Measurements from ENCODE around the gene TSPAN9. TPM values are rescaled to one million over a fixed set of nuclear protein-coding genes. Genes with fewer than 3 reads are reported as not detected.

The TSPAN9 gene
- total RNA-seq, 1 donor, result 8.1 TPM

GRCh38 chr12:3202096-3202495 lies 124.9 kb downstream of the TSPAN9 start:
- TF ChIP-seq, protein P1, sequence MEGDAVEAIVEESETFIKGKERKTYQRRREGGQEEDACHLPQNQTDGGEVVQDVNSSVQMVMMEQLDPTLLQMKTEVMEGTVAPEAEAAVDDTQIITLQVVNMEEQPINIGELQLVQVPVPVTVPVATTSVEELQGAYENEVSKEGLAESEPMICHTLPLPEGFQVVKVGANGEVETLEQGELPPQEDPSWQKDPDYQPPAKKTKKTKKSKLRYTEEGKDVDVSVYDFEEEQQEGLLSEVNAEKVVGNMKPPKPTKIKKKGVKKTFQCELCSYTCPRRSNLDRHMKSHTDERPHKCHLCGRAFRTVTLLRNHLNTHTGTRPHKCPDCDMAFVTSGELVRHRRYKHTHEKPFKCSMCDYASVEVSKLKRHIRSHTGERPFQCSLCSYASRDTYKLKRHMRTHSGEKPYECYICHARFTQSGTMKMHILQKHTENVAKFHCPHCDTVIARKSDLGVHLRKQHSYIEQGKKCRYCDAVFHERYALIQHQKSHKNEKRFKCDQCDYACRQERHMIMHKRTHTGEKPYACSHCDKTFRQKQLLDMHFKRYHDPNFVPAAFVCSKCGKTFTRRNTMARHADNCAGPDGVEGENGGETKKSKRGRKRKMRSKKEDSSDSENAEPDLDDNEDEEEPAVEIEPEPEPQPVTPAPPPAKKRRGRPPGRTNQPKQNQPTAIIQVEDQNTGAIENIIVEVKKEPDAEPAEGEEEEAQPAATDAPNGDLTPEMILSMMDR (IDR thresholded peaks at IDR 0.05; ENCODE audit: insufficient read depth, low read length), result no peak
- DNase-seq (ENCODE audit: low read depth), result no peak
- no peak overlapping the region for H3K4me3 ChIP-seq (ENCODE audit: low read depth, low read length)

GRCh38 chr12:3202734-3203446 lies 125.7 kb downstream of the TSPAN9 start:
- TF ChIP-seq, protein P1 (IDR thresholded peaks at IDR 0.05; ENCODE audit: insufficient read depth, low read length), result peak; percentile 97
- no peak overlapping the region for H3K4me3 ChIP-seq (ENCODE audit: low read depth, low read length)
- DNase-seq (ENCODE audit: low read depth), result peak; percentile 40

GRCh38 chr12:3203713-3204112 lies 126.5 kb downstream of the TSPAN9 start:
- TF ChIP-seq, protein P1 (IDR thresholded peaks at IDR 0.05; ENCODE audit: insufficient read depth, low read length), result no peak
- no peak overlapping the region for H3K4me3 ChIP-seq (ENCODE audit: low read depth, low read length)
- no peak for DNase-seq (ENCODE audit: low read depth)

DNA sequence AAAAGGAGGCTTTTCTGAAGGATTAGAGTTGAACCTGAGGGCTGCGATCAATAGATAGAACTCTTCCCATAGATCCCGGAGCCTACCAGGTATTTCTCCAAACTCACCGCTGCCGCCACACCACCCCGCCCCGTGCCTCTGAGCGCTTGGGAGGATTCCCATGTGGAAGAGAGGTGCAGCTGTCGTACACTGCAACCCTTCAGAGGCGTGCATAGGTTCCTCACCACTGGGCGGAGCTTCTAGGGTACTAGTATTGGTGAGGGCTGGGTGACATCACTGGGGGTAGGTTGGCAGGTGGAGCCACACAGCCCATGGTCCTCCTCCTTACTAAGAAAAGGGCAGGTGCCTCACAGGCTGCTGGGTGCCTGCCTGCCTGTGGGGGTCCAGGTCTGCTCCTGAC lies 127.0 kb downstream of the TSPAN9 start:
- H3K4me3 ChIP-seq (ENCODE audit: low read depth, low read length), result no peak overlapping the region
- TF ChIP-seq, protein P1 (IDR thresholded peaks at IDR 0.05; ENCODE audit: insufficient read depth, low read length), result no peak
- DNase-seq (ENCODE audit: low read depth), result no peak

DNA sequence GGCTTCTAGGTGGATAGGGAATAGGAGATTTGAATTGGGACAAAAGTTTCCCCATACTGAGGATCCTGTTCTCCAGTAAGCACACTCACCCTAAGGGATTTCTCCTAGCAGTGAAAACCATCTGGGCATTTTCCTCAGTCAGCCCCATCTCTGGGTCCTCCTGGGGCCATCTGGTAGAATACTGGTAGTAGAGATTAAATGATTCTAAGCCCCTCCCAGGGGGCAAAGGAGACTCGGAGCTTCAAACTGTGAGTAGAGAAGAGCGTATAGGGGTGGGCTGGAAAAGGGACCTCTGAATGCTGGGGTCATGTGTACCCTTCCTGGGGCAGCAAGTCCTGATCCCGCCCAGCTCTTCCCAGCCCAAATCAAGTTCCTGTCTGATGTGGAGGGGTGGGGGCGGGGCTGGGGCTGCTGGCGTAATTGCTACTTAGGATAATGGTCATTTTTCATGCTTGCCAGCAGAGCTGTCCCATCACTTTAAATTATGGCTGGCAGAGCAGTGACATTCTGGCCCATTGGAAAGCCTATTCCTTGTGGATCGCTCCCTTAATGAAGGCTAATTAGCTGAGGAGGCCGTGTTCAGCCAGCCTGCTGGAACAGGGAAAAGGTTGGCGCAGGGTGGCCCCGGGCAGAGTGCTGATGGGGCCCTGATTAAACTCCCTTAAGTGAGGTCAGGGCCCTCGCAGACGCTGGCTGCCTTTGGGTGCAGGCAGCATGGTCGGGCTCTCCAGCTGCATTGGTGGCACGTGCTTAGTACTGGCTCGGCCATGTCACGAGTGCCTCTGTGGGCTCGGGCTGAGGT lies 127.8 kb downstream of the TSPAN9 start:
- H3K4me3 ChIP-seq (ENCODE audit: low read depth, low read length), result no peak overlapping the region
- TF ChIP-seq, protein P1 (IDR thresholded peaks at IDR 0.05; ENCODE audit: insufficient read depth, low read length), result no peak
- DNase-seq (ENCODE audit: low read depth), result no peak

GRCh38 chr12:3205742-3206519 lies 128.8 kb downstream of the TSPAN9 start:
- no peak for DNase-seq (ENCODE audit: low read depth)
- no peak overlapping the region for H3K4me3 ChIP-seq (ENCODE audit: low read depth, low read length)
- TF ChIP-seq, protein P1 (IDR thresholded peaks at IDR 0.05; ENCODE audit: insufficient read depth, low read length), result no peak

All from fibroblast of the aortic adventitia (primary cell).